HG03135 (cell line): ENCODE data around the gene CTTN.
"Not testable (repeated sequence)": the region's sequence is repeated elsewhere in the genome, so short reads cannot be mapped to it uniquely, and the experiment has no call there.

ENCODE experiments used
- ATAC-seq: cut with Tn5 transposase; IDR thresholded peaks from one replicate; pipeline ENCODE4 v1.9.1; 2021; ENCODE audit warnings: mild to moderate bottlenecking, moderate library complexity; ENCODE audit not compliant: unreplicated experiment

CTTN gene

DNA sequence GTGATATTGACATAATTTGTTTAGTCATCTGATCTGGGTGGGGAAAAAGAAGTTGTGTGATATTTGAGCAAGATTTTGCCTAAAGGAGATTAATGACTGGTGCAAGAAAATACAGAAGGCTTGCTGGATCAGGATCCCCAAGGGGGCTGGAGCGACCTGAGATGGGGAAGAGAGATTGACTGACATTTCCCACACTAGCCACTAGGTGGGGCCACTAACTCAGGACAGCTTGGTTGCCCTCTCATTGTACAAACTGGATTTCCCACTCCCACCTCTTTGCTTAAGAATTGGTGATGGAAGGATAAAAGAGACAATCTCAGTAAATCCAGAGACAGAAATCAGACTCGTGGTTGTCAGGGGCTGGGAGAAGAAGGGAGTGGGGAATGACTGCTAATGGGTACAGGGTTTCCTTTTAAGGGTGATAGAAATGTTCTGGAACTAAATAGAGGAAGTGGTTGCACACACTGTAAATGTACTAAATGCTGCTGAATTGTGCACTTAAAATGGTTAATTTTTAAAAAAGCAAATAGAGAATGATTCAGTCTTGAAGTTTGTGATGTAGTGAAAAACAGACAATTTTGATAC is 50.7 kb downstream of the CTTN start:
- ATAC-seq = no peak

DNA sequence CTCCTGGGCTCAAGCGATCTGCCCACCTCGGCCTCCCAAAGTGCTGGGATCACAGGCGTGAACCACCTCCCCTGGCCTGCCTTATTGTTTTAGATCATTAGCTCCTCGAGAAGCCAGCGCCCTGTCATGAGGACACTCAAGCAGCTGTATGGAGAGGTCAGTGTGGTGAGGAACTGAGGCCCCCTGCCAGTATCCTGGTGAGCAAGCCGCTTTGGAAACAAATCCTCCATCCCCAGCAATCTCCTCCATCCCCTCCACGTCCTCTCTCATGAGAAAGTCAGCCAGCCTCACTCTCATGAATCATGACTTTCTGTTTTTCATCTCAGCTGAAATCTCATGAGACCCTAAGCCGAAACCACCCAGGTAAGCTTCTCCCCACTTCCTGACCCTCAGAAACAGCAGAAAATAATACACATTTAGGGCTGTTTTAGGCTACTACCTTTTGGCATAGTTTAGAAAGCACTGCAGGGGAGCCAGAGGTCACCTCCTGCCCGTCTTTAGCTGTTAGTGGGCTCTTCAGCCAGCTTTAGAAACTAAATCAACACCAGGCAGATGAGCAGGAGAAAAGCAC is 56.0 kb downstream of the CTTN start:
- no peak for ATAC-seq

DNA sequence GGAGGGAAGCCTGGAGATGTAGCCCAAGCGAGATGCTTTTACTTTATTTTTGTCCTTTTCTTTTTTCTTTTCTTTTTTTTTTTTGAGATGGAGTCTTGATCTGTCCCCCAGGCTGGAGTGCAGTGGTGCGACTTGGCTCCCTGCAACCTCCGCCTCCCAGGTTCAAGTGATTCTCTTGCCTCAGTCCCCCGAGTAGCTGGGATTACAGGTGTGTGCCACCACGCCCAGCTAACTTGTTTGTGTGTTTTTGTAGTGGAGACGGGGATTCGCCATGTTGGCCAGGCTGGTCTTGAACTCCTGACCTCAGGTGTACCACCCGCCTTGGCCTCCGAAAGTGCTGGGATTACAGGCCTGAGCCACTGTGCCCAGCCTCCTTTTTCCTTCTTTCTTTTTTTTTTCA is 56.5 kb downstream of the CTTN start:
- ATAC-seq = not testable (repeated sequence)

DNA sequence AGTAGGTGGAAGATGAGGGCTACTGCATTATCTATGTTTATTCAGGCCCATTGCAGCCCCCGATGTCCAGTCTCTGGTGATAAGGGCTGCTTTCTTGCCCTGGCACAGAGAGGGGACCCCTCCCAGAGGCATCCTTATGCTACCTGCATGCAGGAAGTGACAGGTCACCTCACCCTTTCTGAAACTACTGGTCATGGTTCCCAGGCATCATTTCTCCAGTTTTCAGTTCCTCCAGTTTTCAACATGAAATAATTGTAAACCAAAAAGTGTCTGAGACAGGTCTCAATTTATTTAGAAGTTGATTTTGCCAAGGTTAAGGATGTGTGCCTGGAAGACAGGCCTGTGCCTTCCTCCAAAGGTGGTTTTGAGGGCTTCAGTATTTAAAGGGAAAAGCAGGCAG is 57.0 kb downstream of the CTTN start:
- no peak for ATAC-seq

DNA sequence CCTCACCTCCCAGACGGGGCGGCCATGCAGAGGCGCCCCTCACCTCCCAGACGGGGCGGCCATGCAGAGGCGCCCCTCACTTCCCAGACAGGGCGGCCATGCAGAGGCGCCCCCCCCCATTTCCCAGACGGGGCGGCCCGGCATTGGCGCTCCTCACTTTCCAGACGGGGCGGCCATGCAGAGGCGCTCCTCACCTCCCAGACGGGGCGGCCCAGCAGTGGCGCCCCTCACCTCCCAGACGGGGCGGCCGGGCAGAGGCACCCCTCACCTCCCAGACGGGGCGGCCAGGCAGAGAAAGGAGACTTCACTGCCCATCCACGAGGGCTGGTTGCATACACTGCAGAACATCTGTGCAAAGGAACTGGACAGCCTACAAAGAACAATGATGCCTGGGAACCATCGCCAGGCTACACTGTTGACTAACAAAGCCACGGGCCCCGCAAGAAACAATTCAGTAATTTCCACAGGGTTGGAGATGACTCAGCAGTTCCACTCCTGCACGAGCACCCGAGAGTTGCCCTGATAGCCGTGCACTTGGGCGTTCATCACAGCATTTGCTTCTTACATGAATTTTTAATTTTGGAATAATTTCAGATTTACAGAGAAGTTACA is 58.7 kb downstream of the CTTN start:
- no peak for ATAC-seq

DNA sequence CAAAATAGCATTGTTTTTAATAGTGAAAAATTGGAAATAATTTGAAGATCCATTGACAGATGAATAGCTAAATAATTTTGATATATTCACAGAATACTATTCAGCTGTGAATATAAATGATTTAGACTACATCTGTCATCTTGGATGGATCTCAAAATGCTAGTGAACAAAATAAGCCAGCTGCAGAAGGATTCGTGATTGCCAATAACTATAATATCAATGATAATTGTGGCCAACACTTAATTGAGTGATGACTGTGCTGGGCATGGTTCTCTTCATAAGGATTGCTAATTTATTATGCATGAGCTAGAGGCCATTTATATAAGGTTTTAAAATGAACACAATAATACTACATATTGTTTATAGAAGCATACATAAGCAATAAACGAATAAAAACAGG is 60.4 kb downstream of the CTTN start:
- ATAC-seq = no peak

DNA sequence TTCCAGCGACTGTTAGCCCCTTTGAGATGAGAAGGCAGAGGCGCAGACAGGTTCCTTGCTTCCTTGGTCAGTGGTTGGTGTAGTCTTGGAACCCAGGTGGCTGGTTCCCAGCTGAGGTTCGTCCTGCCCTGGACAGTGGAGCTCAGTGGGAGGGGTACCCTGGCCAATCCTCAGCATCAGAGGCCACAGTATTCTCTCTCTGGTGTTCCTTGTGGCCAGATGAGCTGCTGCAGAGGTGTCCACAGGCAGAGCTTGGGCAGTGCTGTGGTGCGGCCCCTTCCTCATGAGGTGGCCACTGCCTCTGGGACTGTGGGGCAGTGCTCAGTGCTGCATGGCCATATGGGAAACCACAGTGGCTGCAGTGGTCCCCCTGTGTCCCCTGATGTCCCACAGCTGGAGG is 61.8 kb downstream of the CTTN start:
- ATAC-seq = no peak

DNA sequence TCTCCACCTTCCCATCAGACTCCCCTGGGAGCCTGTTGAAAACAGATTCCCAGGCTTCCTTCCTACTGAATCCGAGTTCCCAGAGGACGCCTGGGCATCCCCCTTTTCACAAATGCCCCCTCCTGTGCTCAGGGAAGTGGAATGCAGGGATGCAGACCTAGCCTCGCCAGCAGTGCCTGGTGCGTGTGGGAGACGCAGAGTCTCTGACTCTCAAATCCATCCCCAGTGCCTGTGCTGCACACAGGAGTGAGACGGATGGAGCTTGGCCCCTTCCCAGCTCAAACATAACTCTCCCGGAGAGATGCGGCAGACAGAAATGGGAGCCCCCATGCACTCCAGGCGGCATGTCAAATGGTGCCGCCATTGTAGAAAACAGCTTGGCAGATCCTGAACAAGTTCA is 62.6 kb downstream of the CTTN start:
- ATAC-seq = no peak

DNA sequence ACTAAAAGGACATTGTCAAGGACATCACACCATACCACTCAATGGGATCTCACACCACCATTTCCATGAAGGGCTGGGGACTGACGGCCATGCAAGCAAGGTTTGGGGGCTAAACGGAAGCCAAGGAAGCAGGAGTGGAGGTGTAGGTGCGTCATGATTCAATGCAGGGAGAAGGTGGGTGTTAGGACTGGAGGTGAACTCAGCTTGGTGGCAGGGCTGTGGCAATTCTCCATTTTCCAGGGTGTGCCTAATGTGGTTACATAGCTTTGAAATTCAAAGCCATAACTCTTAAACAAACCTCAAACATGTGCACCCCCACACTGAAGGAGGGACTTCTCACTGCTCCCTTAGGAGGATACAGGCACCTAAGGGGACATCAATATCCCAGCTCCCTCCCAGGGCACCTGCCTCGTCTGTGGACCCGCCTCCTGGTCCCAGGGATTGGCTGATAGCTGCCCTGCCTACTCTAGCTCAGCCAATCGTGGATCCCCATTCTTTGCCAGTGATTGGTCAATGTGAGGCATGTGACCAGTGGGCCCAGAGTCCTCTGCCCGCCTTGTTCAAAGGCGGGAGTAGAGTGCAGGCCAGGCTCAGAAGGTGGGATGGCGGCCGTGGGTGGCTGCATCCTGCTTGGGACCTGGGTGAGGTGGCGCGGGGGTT is 64.6 kb downstream of the CTTN start:
- ATAC-seq = no peak

DNA sequence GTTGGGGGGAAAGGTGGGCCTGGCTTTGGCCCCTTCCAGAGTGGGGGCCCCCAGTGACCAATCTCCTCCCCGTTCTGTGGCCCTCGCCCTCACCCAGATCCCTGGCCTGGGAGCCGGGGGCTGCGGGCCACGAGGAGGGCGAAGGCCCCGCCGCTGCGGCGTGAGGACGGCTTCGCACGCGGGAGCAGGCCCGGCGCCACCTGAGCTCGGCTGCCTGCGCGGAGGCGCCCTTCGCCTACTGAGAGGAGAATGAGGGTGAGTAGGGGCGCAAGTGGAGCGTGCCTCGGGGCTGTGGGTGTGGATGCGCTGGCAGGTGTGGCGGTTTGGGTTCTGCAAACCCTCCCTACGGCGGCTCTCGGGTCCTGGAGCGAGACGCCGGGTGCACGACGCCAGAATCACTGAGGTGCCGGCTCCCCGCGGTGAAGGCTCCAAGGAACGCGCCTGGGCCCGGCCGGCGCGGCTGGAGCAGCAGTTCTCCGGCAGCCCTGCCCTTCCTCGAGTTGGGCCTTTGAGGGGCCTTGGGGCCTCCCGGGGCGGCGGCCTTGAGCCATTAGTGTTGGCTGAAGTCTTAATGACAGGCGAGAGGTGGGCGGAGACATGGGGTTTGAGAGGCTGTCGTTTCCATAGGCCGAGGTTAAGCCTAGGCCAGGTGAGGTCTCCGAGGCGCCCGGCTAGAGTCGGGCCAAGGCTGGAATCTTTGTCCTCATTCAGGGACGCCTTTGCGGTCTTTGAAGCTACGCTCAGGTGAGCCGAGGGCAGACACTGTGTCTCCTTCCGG is 65.3 kb downstream of the CTTN start:
- no peak for ATAC-seq

DNA sequence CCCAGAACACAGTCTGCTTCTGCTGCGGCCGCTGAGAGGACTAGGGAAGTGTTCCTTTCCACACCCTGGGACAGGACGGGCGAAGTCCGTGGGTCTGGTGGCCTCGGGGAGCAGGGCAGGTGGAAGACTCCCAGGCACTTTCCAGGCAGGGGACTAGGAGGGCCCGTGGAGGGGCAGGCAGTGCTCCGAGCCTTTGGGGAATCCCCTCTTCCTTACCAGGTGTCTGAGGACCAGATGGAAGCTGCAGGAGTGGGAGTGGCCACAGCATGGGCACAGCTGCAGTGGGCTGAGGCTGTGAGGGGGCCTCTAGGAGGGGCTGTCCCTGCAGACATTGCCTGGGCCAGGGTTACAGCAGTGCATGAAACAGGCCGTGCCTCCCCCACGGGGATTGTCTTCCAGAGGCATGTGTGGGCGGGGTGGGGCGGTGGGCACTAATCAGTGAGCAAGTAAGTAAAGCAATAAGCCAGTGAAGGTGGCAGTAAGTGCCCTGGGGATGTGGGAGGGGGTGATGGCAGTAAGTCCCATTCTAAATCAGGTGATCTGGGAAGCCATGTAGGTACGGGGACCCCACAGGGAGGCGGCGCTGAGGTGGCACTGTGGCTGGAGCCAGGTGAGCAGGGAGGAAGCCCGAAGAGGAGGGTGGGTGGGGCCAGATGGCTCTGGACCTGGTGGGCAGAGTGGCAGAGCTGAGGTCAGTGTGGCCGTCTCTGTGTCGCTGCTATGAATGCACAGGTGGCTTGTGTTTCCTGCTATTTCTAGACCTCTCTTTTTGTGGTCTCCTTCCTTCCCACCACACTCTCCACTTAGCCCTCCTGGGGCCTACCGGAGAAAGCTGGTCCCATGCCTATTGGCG is 66.4 kb downstream of the CTTN start:
- ATAC-seq = no peak

DNA sequence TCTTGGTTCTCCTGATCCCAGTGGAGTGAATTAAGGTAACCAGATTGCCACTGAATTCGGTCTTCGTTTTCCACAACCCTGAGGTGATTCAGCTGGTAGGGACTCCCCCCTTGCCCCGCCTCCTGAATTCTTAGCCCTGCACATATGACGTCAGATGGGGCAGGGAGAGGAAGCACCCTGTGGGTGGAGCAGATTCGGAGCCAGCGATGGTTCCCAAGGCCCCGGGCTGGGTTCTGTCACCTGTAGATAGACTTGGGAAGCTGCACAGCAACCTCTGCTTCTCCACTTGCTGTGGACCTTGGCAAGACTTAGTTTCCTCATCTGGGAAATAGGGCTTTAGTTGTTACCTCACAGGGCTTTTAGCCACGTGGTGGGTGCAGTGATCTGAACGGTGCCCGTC is 67.8 kb downstream of the CTTN start:
- no peak for ATAC-seq

DNA sequence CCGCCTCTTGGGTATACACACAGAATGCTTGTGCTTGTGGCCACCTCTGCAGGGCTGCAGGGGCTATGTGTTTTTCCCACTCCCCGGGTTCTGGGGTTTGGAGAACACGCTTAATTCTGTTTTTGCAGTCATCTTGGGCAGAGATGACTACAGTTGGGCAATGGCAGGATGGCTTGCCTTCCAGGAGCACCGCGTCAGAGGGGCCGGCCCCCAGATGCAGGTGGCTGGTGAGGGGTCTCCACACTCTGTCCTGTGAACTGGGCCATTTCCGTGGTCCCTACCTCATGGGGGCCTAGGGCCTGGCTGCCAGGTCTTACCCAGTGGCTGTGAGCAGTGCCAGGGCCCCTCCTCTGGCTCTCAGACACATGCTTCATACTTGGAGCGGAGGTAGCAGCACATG is 68.3 kb downstream of the CTTN start:
- ATAC-seq = no peak

DNA sequence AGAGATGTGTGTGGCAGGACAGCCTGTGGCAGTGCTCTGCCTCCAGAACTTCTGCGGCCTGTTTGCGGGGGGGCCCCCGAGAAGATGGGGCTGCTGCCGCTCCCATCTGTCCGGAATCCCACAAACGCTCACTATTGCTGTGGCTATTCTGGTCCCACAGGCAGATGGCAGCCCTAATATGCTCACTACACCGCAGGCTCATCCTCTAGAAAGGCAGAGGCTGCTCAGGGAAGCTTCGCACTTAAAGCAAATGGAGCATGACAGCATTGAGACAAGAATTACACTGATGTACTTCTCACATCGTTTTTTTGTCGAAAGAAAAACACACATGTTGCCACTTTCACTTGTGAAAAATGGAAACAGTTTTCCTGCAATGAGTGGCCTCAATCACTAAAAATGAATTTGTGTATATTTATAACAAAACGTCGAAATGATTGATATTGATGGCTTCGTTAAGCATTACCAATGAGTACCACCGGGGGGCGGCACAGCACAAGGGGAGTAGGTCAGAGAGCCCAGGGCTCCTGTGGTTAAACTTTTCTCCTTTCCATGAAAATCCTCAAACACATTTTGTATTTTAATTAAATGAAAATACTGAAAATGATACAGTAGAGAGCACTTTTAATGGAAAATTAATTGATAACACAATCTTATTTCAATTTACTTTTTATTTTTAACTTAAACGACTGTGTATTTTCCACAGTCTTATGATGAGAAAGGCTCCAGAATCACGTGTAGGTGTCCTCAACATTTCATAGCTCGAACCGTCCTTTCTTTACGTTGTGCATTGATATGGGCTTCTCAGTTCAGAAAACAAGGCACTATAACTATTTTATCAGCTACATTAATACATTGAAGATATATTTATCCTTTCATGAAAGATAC is 69.1 kb downstream of the CTTN start:
- ATAC-seq = no peak

DNA sequence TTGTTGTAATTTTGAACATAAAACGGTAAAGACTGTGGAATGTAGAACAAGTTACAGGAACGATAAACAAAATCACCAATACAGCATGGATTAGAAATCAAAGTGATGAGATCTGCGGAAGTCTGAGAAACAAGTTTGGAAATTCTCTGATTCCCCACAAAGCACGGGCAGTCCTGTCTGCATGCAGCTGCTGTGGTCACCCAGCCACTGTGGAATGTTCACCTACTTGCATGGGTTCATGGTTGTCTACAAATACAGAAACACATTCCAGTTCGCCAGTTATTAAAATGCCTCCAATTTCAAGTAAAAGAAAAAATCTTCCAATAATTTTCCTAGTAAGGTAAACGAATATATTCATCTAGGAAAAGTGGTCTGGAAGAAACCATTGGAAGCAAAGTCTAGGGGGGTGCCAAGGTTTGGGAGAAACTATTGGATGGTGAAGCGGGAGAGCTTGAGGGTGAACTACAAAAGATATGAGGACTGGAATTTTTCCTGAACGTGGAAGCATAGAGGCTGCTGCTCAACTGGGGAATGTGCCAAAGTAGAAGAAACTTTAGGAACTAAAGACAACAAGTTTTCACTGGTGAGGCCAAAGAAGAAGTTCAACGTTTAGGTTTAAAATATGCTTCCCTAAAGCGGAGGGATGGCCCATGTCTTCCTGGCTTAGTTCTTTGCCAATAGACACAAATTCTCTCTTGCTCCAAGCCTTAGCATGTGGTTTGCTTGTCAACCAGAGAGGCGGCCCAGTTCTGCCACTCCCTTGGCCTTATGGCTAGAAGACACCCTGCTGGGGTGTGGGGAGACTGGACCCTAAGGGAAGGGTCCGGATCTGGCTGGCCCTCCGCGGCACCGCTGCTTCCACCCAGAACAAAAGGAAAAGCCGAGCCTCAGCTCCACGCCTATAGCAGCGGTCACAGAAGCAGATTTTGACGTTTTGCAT is 70.2 kb downstream of the CTTN start:
- no peak for ATAC-seq

DNA sequence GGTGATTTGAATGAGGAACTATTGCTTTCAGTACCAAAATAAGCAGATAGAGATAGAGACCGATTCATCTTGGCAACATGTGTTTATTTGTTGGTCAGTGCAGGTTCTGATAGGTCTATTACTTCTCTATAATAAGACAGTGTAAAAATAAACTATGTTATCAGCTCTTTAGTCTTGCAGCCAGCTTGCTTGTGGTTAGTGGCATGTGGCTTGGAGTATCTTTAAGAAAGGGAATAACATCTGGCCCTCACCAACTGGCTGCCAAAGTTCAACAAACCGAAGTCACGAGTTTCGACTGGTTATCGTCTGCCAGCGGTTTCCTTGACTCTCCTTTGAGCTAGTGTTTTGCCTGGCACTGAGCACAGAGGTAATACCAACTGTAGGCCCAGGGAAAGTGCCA is 71.8 kb downstream of the CTTN start:
- ATAC-seq = no peak

DNA sequence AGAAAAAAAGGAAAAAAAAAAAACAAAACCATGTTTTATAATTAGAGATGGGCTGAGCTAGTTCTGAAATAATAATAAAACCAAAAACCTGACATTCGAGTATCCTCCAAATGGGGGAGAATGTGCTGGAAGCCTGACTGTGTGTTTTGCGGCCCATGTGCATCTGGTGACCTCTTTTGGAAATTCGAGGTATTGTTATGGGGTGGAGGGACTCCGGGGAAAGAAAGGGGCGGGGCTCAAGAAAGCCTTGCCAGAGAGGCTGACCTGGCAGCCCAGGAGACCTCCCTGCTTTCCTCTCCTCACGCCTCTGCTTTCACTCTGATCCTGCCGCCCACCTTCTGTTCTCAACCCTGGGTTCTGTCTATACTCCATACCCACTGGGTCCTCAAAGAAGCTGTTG is 72.9 kb downstream of the CTTN start:
- no peak for ATAC-seq

DNA sequence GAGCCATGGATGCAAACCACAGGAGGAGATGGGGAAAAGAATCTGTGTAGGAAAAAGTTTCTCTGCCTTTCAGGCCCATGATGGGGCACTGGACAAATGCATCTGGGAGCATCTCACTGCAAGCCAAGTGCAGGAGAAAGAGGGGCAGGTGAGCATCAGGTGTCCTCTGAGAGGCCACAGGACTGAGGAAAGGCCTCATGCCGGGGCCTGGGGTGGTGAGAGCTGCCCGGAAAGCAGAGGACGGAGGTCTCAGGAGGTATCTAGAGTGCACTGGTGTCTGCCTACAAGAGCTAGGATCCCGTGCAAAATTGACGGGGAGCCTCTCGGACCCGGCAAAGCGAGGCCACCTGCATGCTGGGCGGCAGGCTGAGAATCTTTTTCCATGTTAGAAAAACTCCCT is 73.9 kb downstream of the CTTN start:
- ATAC-seq = no peak
